ENCODE data around the gene PIK3C2A. TPM values are rescaled to one million over a fixed set of nuclear protein-coding genes. Genes with fewer than 3 reads are reported as not detected.
"Not testable (repeated sequence)": the region's sequence is repeated elsewhere in the genome, so short reads cannot be mapped to it uniquely, and the experiment has no call there.

PIK3C2A gene, protein sequence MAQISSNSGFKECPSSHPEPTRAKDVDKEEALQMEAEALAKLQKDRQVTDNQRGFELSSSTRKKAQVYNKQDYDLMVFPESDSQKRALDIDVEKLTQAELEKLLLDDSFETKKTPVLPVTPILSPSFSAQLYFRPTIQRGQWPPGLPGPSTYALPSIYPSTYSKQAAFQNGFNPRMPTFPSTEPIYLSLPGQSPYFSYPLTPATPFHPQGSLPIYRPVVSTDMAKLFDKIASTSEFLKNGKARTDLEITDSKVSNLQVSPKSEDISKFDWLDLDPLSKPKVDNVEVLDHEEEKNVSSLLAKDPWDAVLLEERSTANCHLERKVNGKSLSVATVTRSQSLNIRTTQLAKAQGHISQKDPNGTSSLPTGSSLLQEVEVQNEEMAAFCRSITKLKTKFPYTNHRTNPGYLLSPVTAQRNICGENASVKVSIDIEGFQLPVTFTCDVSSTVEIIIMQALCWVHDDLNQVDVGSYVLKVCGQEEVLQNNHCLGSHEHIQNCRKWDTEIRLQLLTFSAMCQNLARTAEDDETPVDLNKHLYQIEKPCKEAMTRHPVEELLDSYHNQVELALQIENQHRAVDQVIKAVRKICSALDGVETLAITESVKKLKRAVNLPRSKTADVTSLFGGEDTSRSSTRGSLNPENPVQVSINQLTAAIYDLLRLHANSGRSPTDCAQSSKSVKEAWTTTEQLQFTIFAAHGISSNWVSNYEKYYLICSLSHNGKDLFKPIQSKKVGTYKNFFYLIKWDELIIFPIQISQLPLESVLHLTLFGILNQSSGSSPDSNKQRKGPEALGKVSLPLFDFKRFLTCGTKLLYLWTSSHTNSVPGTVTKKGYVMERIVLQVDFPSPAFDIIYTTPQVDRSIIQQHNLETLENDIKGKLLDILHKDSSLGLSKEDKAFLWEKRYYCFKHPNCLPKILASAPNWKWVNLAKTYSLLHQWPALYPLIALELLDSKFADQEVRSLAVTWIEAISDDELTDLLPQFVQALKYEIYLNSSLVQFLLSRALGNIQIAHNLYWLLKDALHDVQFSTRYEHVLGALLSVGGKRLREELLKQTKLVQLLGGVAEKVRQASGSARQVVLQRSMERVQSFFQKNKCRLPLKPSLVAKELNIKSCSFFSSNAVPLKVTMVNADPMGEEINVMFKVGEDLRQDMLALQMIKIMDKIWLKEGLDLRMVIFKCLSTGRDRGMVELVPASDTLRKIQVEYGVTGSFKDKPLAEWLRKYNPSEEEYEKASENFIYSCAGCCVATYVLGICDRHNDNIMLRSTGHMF (N-terminal part only)
- total RNA-seq (2014; rRNA removed; shearing (Covaris generic)): 25.8 and 32.2 TPM in 2 replicates

DNA sequence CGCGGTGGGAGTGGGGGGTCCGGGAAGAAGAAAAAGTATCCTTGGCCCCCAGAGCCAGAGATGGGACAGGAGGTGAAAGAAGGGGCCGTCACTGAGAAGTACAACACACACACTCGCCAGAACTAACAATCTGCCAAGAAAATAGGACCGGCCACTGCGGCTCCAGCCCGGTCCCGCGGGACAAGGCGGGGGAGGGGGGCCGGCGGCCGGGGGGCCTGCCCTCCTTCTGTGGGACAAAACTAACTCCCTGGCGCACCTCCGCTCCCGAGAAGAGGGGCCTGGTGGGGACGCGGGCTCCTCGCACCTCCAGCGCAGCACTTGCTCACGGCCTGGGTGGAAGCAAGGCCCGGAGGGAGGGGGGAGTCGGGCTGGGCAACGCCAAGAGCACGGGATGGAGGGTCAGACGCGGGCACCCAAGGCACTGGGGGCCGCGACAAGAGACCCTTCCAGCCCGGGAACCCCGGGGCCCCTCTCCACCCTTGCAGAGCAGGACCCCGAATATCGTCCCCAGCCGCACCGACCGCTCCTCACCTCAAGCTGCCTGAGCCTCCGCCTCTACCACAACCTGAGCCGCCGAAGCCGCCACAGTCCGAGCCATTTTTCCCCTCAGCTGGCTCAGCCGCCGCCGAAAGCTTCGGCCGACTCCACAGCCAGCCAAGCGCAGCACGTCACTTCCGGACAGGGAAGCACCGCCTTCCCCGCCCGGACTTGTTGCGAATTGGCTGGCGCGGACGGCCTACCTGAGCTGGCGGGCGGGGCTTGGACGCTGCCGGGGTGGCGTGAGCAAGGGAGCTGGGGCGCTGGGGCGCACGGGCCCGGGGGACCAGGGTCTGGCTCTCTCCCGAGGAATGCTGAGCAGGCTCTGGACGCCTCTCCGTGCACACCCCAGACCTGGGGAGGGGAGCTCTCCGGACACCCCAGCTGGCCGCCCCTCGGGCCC lies at the start of gene PIK3C2A:
PIK3C2A (minus strand) TSS at position 670 of the 940 bp plus-strand sequence. CDS start 38,245 bp downstream, outside the sequence.
- peak; percentile 99 for DNase-seq (ENCODE audit: low spot score)

DNA sequence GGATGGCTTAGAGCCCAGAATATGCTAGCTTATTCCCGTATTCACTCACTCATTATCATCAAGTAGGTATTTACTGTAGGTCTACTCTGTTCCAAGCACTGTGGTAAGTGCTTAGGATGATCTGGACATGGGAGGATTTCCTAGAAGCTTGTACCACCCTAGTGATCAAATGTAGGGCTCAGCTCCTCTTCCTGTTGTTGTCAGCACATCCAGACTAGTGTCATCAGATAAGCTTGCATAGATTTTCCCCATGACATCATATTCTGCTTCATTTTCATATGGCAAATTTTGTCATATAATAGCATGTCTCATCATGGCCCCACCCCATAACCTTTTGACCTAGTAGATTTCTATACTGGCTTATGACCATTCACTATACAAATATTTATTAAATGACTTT lies 49.4 kb upstream of the PIK3C2A start:
- no peak for DNase-seq (ENCODE audit: low spot score)

DNA sequence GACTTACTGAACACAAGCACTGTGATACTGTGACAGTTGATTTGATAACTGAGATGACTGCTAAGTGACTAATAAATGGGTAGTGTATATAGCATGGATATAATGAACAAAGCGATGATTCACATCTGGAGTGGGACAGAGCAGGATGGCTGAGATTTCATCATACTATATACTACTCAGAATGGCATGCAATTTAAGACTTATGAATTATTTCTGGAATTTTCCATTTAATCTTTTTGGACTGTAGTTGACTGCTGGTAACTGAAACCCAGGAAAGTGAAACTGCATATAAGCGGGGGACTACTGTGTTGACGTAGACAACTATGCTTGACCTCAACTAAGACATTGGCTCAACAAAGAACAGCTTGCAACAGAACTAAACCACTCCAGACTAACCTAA lies 48.7 kb upstream of the PIK3C2A start:
- DNase-seq (ENCODE audit: low spot score): no peak

DNA sequence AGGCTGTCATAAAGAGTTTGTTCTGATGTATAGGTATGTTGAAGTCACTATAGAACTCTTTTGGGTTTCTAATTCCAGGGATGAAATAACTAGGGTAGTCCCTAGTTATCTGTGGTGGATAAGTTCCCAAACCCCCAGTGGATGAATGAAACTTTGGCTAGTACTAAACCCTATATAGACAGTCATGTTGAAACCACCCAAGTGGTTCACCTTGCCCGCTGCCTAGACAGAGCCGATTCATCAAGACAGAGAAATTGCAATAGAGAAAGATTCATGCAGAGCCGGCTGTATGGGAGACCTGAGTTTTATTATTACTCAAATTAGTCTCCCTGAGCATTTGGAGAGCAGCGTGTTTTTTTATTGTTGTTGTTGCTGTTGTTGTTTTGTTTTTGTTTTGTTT lies 44.9 kb upstream of the PIK3C2A start:
- DNase-seq (ENCODE audit: low spot score): no peak

DNA sequence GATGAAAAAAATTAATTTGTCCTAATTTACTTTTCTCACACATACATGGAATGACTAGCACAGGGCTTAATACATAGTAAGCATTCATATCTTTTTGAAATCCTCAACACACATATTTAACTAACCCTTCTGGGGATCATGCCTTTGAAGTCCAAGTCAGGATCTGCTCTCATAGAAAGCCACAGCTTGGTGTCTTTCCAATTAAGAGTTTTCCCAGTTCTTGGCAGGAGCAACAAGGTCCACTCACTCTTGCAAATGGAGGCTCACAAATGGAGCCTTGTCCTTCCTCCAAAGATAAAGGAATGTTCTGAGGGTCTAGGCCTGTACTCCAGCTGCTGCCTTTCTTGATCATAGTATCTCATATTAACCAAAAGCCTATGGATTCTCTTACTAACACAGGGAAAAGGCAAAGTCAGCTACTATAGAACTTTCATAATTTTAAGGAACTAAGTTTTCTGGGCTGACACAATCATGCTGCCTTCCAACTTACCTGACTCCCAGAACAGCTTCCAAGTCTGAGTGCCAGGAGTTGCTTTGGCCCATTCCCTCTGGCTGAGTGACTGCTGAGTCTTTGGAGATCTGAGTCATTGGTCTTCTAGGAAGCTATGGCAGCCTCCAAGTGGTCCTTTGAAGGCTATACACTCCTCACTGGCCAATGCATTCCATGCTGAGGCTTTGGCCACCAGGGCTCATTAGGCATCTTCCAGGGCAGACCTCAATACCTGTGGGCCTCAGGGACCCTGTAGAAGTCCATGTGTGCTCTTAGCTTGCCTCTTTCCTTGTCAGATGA lies 43.0 kb upstream of the PIK3C2A start:
- DNase-seq (ENCODE audit: low spot score): no peak

DNA sequence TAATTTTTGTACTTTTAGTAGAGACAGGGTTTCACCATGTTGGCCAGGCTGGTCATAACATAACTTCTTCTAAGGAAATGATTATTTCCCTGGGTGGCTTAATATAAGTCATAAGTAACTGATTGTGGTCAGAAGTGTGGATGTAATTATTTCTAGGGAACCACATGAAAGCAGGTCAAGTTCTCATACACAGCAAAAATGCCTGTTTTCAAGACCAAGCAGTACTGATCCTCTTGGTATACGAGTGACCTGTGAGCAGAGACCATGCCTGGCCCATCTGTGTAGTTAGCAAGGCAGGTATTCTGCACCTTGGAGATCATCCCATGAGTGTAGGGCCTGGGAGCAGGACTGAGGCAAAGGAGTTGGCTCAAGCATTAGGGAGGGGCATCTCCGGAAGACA lies 36.3 kb upstream of the PIK3C2A start:
- DNase-seq (ENCODE audit: low spot score): no peak

DNA sequence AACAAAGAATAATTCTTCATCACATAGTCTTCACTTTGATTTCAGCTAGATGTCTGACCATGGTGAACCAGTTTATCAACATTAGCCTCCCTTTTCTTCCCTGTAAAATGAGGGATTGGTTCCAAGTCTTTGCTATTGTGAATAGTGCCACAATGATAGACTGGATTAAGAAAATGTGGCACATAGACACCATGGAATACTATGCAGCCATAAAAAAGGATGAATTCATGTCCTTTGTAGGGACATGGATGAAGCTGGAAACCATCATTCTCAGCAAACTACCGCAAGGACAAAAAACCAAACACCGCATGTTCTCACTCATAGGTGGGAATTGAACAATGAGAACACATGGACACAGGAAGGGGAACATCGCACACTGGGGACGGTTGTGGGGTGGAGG lies 35.2 kb upstream of the PIK3C2A start:
- not testable (repeated sequence) for DNase-seq (ENCODE audit: low spot score)

DNA sequence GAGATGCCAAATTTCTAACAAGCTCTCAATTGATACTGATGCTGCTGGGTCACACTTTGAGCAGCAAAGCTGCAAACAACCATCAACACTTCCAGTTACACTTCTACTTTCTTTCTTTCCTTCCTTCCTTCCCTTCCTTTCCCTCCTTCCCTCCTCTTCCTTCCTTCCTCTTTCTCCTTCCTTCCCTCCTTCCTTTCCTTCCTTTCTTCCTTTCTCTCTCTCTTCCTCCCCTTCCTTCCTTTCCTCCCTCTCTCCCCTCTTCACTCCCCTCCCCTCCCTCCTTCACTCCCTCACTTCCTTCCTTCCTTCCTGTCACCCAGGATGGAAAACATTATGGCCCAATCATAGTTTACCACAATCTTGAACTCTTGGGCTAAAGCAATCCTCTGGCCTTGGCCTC lies 33.0 kb upstream of the PIK3C2A start:
- no peak for DNase-seq (ENCODE audit: low spot score)

DNA sequence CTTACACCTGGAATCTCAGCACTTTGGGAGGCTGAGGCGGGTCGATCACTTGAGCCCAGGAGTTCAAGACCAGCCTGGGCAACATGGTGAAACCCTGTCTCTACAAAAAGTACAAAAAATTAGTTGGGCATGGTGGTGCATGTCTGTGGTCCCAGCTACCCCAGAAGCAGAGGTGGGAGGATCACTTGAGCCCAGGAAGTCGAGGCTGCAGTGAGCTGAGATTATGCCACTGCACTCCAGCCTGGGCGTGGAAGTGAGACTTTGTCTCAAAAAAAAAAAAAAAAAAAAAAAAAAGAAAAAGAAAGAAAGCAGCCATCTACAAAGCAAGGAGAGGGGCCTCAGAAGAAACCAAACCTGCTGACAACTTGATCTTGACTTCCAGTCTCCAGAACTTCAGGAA lies 32.1 kb upstream of the PIK3C2A start:
- DNase-seq (ENCODE audit: low spot score): not testable (repeated sequence)

DNA sequence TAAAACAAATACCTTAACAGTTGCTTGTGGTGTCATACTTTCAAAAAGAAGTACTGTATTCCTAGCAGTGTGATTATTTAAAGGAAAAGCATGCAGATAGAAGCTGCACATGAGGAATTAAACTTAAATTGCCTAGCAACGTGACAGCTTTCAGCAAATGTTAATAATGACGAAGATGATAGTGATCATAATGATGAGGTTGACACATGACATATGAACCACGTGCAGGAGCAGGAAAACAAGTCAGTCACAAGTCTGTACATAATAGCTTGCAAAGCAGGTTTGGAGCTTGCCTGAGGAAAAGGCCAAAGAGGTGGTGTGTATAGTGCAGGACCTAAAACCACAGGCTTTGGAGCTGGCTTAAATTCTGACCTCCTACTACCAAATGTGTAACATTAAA lies 30.6 kb upstream of the PIK3C2A start:
- peak; percentile 32 for DNase-seq (ENCODE audit: low spot score)

DNA sequence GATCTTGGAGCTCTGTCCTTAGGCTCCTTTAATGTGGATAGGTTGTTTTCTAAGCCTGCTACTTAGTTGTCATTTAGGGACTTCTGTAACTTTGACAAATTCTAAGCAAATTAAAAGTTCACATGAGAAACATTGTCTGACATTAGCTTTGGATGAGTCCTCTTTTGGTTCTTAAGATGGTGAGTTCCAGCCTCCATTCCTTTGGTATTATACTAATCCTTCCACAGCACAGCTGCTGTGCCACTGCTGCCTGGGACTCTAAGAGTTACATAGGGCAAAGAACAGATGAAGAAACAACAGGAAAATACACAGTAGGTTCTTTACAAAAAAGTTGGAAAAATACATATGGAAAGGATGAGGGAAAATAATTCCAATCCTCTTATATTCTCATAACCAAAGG lies 25.3 kb upstream of the PIK3C2A start:
- no peak for DNase-seq (ENCODE audit: low spot score)

DNA sequence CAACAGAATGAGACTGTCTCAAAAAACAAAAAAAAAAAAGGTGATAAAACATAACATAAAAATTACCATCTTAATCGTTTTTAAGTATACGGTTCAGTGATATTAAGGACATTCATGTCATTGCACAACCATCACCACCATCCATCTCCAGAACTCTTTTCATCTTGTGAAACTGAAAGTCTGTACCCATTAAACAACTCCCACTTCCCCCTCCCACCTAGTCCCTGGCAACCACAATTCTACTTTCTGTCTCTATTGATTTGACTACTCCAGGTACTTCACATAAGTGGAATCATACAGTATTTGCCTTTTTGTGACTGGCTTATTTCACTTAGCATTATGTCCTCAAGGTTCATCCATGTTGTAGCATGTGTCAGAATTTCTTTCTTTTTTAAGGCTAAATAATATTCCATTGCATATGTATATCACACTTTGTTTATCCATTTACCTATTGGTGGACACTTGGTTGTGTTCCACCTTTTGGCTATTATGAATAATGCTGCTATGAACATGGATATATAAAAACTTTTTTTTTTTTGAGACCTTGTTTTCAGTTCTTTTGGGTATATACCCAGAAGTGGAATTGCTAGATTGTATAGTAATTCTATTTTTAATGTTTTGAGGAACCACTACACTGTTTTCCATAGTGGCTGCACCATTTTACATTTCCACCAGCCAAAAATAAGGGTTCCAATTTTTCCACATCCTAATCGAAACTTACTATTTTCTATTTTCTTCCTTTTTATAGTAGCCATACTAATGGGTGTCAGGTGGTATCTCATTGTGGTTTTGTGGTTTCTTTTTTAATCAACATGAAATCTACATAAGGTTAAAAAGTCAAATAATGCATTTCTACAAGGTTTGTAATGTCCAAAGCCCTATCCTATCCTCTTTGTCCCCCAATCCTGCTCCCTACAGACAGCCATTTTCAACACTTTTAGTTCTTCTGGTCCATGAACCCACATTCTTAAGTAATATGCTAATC lies 23.4 kb upstream of the PIK3C2A start:
- no peak for DNase-seq (ENCODE audit: low spot score)

DNA sequence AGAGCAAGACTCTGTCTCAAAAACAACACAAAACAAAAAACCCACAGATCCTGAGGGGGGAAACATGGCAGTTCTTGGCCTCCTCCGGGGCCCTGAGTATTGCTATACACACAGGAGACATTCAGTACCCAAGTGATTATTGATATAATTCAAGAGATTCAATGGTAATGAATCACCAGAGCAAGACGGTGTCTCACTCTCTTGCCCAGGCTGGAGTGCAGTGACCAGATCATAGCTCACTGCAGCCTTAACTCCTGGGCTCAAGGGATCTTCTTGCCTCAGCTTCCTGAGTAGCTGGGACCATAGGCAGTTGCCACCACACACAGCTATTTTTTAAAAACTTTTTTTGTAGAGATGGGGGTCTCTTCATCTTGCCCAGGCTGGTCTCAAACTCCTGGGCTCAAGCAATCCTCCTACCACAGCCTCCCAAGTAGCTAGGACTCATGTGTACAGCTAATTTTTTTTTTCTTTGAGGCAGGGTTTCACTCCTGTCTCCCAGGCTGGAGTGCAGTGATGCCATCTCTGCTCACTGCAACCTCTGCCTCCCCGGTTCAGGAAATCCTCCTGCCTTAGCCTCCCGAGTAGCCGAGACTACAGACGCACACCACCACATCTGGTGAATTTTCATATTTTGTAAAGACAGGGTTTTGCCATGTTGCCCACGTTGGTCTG lies 21.8 kb upstream of the PIK3C2A start:
- DNase-seq (ENCODE audit: low spot score): no peak

DNA sequence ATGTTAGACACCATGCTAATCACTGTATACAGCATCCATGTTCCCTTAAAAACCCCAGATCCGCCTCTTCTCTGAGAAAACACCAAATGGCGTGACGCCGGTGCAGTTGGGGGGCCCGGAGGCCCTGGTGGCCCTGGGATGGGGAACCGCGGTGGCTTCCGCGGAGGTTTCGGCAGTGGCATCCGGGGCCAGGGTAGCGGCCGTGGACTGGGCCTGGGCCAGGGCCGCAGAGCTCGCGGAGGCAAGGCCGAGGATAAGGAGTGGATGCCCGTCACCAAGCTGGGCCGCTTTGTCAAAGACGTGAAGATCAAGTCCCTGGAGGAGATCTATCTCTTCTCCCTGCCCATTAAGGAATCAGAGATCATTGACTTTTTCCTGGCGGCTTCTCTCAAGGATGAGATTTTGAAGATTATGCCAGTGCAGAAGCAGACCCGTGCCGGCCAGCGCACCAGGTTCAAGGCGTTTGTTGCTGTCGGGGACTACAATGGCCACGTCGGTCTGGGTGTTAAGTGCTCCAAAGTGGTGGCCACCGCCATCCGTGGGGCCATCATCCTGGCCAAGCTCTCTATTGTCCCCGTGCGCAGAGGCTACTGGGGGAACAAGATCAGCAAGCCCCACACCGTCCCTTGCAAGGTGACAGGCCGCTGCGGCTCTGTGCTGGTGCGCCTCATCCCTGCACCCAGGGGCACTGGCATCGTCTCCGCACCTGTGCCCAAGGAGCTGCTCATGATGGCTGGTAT lies 20.6 kb upstream of the PIK3C2A start:
- not testable (repeated sequence) for DNase-seq (ENCODE audit: low spot score)

DNA sequence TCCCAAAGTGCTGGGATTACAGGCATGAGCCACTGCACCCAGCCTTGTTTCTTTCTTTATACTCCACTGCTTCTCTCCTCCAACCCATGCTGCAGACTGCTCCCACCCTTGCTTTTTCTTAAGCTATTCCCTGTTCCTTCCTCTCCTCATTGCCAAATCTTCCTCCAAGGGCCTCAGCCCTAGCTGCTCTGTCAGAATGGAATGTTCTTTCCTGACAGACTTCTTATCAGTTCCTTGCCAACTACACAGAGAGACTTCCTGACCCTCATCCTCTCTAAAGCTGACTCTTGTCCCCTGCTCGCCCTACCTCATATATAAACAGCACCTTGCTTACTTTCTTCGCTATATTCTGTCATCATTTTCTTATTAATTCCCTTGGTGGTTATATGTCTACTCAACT lies 16.9 kb upstream of the PIK3C2A start:
- DNase-seq (ENCODE audit: low spot score): no peak

DNA sequence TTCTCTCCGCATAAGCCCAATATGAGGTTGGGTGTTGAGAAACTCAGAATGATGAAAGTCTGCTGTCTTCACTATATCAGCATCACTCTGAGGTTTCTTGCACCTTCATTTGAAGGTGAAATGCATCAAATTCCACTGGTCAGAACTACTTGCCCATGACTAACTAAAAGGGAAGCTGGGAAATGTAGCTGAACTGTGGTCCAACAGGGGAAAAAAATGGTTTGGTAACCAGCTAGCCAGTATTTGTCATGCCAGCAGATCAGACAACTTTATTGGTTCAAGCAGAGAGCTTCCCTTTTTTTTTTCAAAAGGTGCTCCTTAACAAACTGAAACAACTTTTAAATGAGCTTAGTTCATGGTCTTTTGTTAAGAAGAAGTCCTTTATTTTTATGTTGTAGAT lies 14.2 kb upstream of the PIK3C2A start:
- no peak for DNase-seq (ENCODE audit: low spot score)

DNA sequence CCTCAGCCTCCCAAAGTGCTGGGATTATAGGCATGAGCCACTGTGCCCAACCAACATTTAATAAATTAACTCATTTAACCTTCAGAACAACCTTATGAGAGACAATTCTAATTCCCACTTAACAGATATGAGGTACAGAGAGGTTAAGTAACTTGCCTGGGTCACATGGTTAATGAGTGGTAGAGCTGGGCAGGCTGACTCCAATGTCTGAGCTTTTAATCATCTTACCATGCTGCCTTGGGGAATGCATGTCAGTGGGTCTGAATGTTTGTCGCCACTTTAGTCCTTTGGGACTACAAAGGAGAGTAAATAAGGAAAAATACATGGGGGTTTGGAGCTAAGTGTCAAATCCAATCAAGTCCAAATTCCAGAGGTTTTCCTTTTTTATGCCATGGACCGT lies 11.2 kb upstream of the PIK3C2A start:
- no peak for DNase-seq (ENCODE audit: low spot score)
